Endodermal cell (in vitro differentiated cells): ENCODE results near the gene THADA. TPM values are rescaled to one million over a fixed set of nuclear protein-coding genes. Genes with fewer than 3 reads are reported as not detected.

Experiments
- DNase-seq: peaks from one replicate; pipeline ENCODE4 v3.0.0-alpha.2; 2017
- H3K27ac ChIP-seq: 2 replicates; pipeline ENCODE4 v1.5.1; 2013; ENCODE audit warnings: mild to moderate bottlenecking, low read depth, low read length, moderate library complexity
- H3K27me3 ChIP-seq: 2 replicates; pipeline ENCODE4 v1.6.1; 2013; ENCODE audit warnings: mild to moderate bottlenecking, low read length, moderate library complexity; ENCODE audit not compliant: insufficient read depth, control insufficient read depth, poor library complexity, severe bottlenecking
- H3K36me3 ChIP-seq: 2 replicates; pipeline ENCODE4 v1.7.0; 2013; ENCODE audit warnings: mild to moderate bottlenecking, low read length, moderate library complexity; ENCODE audit not compliant: control insufficient read depth, insufficient read depth
- H3K4me1 ChIP-seq: one replicate; pipeline ENCODE4 v1.7.0; 2013; ENCODE audit warnings: low read length; ENCODE audit not compliant: control insufficient read depth, insufficient read depth
- H3K4me3 ChIP-seq: 2 replicates; pipeline ENCODE4 v1.5.1; 2013; ENCODE audit warnings: mild to moderate bottlenecking, low read length, moderate library complexity
- H3K9ac ChIP-seq: 2 replicates; pipeline ENCODE4 v1.6.1; 2013; ENCODE audit warnings: mild to moderate bottlenecking, low read length, moderate library complexity; ENCODE audit not compliant: poor library complexity, severe bottlenecking; ENCODE audit errors: extremely low read depth
- H3K9me3 ChIP-seq: 2 replicates; pipeline ENCODE4 v1.6.1; 2013; ENCODE audit warnings: mild to moderate bottlenecking, low read length, moderate library complexity; ENCODE audit not compliant: control insufficient read depth
- H3K27ac Mint-ChIP-seq: 2 replicates; pipeline ENCODE4 v1.8.0; 2020; ENCODE audit warnings: mixed read lengths
- H3K27me3 Mint-ChIP-seq: 2 replicates; pipeline ENCODE4 v1.8.0; 2021; ENCODE audit warnings: mild to moderate bottlenecking, mixed read lengths; ENCODE audit not compliant: insufficient read depth
- H3K36me3 Mint-ChIP-seq: 2 replicates; pipeline ENCODE4 v1.8.0; 2020; ENCODE audit warnings: low read depth, mixed read lengths
- H3K4me1 Mint-ChIP-seq: 2 replicates; pipeline ENCODE4 v1.8.0; 2020; ENCODE audit warnings: mixed read lengths
- H3K4me3 Mint-ChIP-seq: 2 replicates; pipeline ENCODE4 v1.8.0; 2020; ENCODE audit warnings: mild to moderate bottlenecking, moderate library complexity, mixed read lengths
- H3K9me3 Mint-ChIP-seq: 2 replicates; pipeline ENCODE4 v1.8.0; 2020; ENCODE audit warnings: mild to moderate bottlenecking, mixed read lengths
- WGBS, 2 experiments: methylation state at CpG; one replicate each; pipeline versions ENCODE4 v1.1.5 to v1.1.7; 2013; ENCODE audit warnings: missing lambda C conversion rate in 2 of 2, mixed read lengths in 1 of 2; ENCODE audit not compliant: insufficient coverage in 1 of 2, insufficient read length in 1 of 2; 5-methylcytosine and 5-hydroxymethylcytosine counted together
- total RNA-seq, 2 donors: library from RNA; stranded (reverse); fragmentation: NEBNext Ultra II Directional in 1 of 2; extraction: Animal tissue kit (Norgen Biotek cat#: 25700) in 1 of 2; gene quantifications; 2 replicates in 1 of 2; 3 replicates in 1 of 2; pipeline ENCODE4 v1.2.1, GENCODE V29; 2021
- TF ChIP-seq, protein P1 (sequence below): fragments of 200-600 bp; sonication (generic); conservative IDR thresholded peaks from 2 replicates; pipeline ENCODE4 v1.5.0; 2021; ENCODE audit warnings: antibody characterized with exemption, mild to moderate bottlenecking

THADA gene
- total RNA-seq, 2 donors from 2014 or later: 32.8 to 35.0 TPM

DNA sequence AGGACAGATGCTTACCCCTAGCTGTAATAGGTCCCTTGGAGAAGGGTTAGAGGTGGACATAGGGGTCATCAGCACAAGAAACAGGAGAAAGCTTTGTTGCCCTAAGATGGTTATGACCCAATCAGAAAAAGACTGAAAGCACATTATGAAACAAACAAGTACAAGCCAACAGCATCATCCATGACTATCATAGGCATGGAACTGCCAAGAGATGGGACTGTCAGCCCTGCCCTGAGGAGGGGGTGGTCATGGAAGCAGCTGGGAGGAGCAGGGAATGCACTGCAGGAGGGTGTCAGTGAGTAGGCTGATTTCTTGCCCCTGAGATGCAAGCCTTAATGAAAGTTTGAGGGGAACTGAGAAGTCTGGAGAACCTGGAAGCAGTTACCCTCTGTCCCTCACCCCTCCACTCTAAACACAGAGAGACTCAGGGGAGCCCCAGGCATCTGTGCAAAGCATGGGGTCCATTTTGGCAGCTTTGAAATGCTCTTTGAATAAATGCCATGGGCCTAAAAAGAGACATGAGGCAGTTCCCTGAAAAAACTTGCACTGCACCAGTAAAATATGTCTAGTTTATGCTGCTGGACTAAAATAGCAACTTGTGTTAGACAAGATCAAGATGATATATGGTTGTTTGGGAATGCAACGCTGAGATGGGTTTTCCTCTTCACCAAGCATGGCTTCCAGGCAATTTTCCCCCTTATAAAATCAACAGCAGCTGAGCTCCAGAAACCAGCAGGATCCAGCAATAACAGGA, 246.8 kb downstream of the THADA start:
- Histone ChIP-seq H3K9ac (no peak overlapping the region), H3K27ac (peak overlapping the region; percentile 76), H3K4me3 (no peak overlapping the region), H3K27me3 (no peaks in the 10 kb centered on the region), H3K9me3 (no peaks in the 10 kb centered on the region), H3K4me1 (peaks cover 17% of the 10 kb centered on the region), H3K36me3 (no peaks in the 10 kb centered on the region)
- no peak for DNase-seq
- Mint-ChIP-seq H3K9me3 (no peaks in the 10 kb centered on the region), H3K4me3 (no peak overlapping the region), H3K27me3 (no peaks in the 10 kb centered on the region), H3K36me3 (no peaks in the 10 kb centered on the region), H3K4me1 (peaks cover 56% of the 10 kb centered on the region), H3K27ac (no peak overlapping the region)
- WGBS, 2 experiments: 92% methylated on average over 1 of the region's 1 CpG; no CpG with 5 or more reads in 1 of the 2 experiments
- TF ChIP-seq, protein P1, sequence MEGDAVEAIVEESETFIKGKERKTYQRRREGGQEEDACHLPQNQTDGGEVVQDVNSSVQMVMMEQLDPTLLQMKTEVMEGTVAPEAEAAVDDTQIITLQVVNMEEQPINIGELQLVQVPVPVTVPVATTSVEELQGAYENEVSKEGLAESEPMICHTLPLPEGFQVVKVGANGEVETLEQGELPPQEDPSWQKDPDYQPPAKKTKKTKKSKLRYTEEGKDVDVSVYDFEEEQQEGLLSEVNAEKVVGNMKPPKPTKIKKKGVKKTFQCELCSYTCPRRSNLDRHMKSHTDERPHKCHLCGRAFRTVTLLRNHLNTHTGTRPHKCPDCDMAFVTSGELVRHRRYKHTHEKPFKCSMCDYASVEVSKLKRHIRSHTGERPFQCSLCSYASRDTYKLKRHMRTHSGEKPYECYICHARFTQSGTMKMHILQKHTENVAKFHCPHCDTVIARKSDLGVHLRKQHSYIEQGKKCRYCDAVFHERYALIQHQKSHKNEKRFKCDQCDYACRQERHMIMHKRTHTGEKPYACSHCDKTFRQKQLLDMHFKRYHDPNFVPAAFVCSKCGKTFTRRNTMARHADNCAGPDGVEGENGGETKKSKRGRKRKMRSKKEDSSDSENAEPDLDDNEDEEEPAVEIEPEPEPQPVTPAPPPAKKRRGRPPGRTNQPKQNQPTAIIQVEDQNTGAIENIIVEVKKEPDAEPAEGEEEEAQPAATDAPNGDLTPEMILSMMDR: no peak

DNA sequence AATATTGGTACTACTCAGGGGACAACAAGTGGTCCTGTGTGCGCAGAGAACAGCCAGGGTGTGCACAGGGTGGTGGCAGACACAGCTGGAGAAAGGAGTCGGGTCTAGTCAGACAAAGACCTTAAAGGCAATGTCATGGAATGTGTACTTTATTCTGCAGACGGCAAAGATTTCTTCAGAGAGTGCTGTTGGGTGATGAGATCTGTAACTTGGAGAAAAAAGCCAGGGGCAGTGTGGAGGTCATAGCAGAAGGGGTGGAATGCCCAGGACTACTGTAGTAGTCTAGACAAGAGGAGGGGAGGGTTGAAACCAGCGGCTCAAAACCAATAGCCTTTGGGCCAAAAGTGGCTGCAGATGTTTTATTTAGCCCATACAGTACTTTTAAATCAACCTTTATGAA, 248.1 kb downstream of the THADA start:
- peaks cover 17% of the 10 kb centered on the region for H3K4me1 ChIP-seq
- 83 to 94% methylated on average over 4 of the region's 4 CpGs for WGBS, 2 experiments

DNA sequence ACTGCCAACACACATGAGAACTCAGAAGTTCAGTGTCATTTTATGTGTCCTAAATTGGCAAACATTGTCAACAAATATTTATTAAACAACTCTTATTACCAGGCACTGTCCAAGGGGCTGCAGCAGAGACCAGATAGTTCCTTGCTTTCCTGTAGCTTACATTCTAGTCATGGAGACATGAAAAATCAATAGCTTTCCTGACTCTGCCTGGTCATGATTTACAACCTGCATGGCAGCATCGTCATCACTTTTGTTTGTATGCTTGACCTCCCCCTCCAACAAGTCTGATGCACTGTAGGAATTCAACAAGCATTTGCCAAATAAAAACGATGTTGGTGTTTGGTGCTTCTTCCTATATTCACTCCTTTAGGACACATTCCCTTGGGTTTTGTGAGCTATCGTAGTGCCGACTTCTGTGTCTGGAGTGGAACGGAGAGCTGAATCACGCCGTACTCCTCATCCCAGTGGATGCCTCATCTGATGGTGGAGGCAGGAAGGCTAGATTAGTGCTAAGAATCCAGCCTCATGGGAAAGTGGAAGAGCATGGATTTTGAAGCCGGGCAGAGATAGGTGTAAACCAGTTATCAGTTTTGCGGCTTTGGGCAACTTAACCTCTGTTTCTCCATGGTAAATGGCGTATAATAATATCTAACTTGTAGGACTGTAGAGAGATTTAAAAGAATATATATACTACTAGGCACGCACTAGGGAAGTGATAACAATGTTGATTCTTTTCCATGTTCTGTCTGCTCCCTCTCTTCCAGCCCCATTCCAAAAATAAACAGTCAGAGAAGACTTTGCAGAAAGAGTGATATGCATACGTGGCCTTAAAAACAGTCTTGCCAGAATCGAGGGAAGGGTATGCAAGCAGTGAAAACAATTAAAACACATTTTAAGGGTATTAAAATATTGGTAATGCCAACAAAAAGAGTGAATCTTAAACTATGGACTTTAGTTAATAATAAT, 249.0 kb downstream of the THADA start:
- Mint-ChIP-seq H3K27me3 (no peaks in the 10 kb centered on the region), H3K27ac (no peak overlapping the region), H3K9me3 (no peaks in the 10 kb centered on the region), H3K4me1 (peaks cover 66% of the 10 kb centered on the region), H3K4me3 (no peak overlapping the region), H3K36me3 (peaks cover 2% of the 10 kb centered on the region)
- Histone ChIP-seq H3K9ac (no peak overlapping the region), H3K36me3 (no peaks in the 10 kb centered on the region), H3K27me3 (no peaks in the 10 kb centered on the region), H3K9me3 (no peaks in the 10 kb centered on the region), H3K4me3 (no peak overlapping the region), H3K4me1 (peaks cover 17% of the 10 kb centered on the region), H3K27ac (peak overlapping the region; percentile 36)
- TF ChIP-seq, protein P1: no peak
- DNase-seq: no peak
- WGBS, 2 experiments: 92 to 95% methylated on average over 8 to 13 of the region's 13 CpGs

More for the DNA sequence above, 248.1 kb downstream of the THADA start:
- Mint-ChIP-seq H3K27ac (no peak overlapping the region), H3K4me1 (peaks cover 68% of the 10 kb centered on the region), H3K9me3 (no peaks in the 10 kb centered on the region), H3K27me3 (no peaks in the 10 kb centered on the region), H3K36me3 (no peaks in the 10 kb centered on the region), H3K4me3 (no peak overlapping the region)
- TF ChIP-seq, protein P1: no peak
- Histone ChIP-seq H3K36me3 (no peaks in the 10 kb centered on the region), H3K9ac (no peak overlapping the region), H3K27ac (peak overlapping the region; percentile 76), H3K4me3 (no peak overlapping the region), H3K9me3 (no peaks in the 10 kb centered on the region), H3K27me3 (no peaks in the 10 kb centered on the region)
- DNase-seq: no peak
